Activated naive CD4-positive, alpha-beta T cell treated with anti-CD3 and anti-CD28 coated beads, Interleukin-2, amount 50 U/mL, for 16 hours (primary cell): Measurements from ENCODE around the gene UXT.
"Not testable (repeated sequence)": the region's sequence is repeated elsewhere in the genome, so short reads cannot be mapped to it uniquely, and the experiment has no call there.

ENCODE experiments used
- DNase-seq: peaks from one replicate; pipeline ENCODE4 v3.0.0-alpha.2; 2020

The UXT gene

GRCh38 chrX:47612418-47612817 is 46.6 kb downstream of the UXT start:
- no peak for DNase-seq

GRCh38 chrX:47611926-47612325 is 47.1 kb downstream of the UXT start:
- no peak for DNase-seq

- DNase-seq: no peak
Measured at GRCh38 chrX:47611489-47611888, 47.5 kb downstream of the UXT start.

GRCh38 chrX:47610511-47610910 is 48.5 kb downstream of the UXT start:
- DNase-seq: no peak

GRCh38 chrX:47608130-47608810 is 50.7 kb downstream of the UXT start:
- no peak for DNase-seq

GRCh38 chrX:47607091-47607490 is 51.9 kb downstream of the UXT start:
- no peak for DNase-seq

- DNase-seq: no peak
Measured at GRCh38 chrX:47605024-47605423, 54.0 kb downstream of the UXT start.

GRCh38 chrX:47603125-47603524 is 55.9 kb downstream of the UXT start:
- DNase-seq: not testable (repeated sequence)
